ENCODE data around the gene VPS39. TPM values are rescaled to one million over a fixed set of nuclear protein-coding genes. Genes with fewer than 3 reads are reported as not detected.
A peak's percentile ranks its signal among the peaks of the same experiment; 100 is the strongest.

Gene VPS39
- total RNA-seq, 1 experiment from 2014 or later, result 55.2 TPM

GRCh38 chr15:42198516-42198915, 9.6 kb downstream of the VPS39 start:
- ChIA-PET CTCF (no interaction called here), POLR2A (interaction anchor here (0.6 kb wide), 3 partner anchors 9 to 646 kb away, joined by 3 to 10 read pairs (median 4); partner anchors contain the start of gene VPS39)
- H3K4me1 ChIP-seq (ENCODE audit: control insufficient read depth, insufficient read depth, low read length), result no peaks in the 10 kb centered on the region
- no peak overlapping the region for H3K27ac ChIP-seq (ENCODE audit: low read length)
- no peaks in the 10 kb centered on the region for H3K27me3 ChIP-seq (ENCODE audit: control insufficient read depth, insufficient read depth, low read length)
- intact Hi-C loops (cut with micrococcal nuclease; ENCODE audit: unreplicated experiment), result no loop called here
- in situ Hi-C loops (cut with HindIII; ENCODE audit: low pct_unique_long_range_greater_than_20kb, low sequenced_read_pairs), result no loop called here
- 0 out of 2 replicates have a peak, but pooled peaks cover 3% of the 10 kb centered on the region for H3K36me3 ChIP-seq (ENCODE audit: control insufficient read depth, insufficient read depth, low read length)
- no peaks in the 10 kb centered on the region for H3K9me3 ChIP-seq (ENCODE audit: control insufficient read depth, insufficient read depth, low read depth, low read length)
- TF ChIP-seq SIN3A (IDR thresholded peaks at IDR 0.05; ENCODE audit: borderline replicate concordance, insufficient read depth, low read depth, low read length) (no peak), POLR2AphosphoS5 (IDR thresholded peaks at IDR 0.05; ENCODE audit: low read depth, low read length) (no peak), CTCF (IDR thresholded peaks at IDR 0.05) (no peak), TCF7L2 (IDR thresholded peaks at IDR 0.05; ENCODE audit: low read depth, low read length) (no peak), REST (IDR thresholded peaks at IDR 0.05; ENCODE audit: insufficient read depth in 1 of 2, low read depth in 2 of 2, low read length in 1 of 2) (no peak)
- no peak for ATAC-seq
- BruUV-seq (replicated peaks), result no TSS peak
- DNase-seq (ENCODE audit: low read depth, low spot score), result no peak
- no peak overlapping the region for H3K4me3 ChIP-seq (ENCODE audit: low read depth in 2 of 2, low read length in 2 of 2)

GRCh38 chr15:42194513-42194912, 13.6 kb downstream of the VPS39 start:
- Histone ChIP-seq H3K4me1 (ENCODE audit: control insufficient read depth, insufficient read depth, low read length) (no peaks in the 10 kb centered on the region), H3K27me3 (ENCODE audit: control insufficient read depth, insufficient read depth, low read length) (no peaks in the 10 kb centered on the region), H3K27ac (ENCODE audit: low read length) (no peak overlapping the region), H3K4me3 (ENCODE audit: low read depth in 2 of 2, low read length in 2 of 2) (no peak overlapping the region), H3K9me3 (ENCODE audit: control insufficient read depth, insufficient read depth, low read depth, low read length) (no peaks in the 10 kb centered on the region), H3K36me3 (ENCODE audit: control insufficient read depth, insufficient read depth, low read length) (peaks cover 3% of the 10 kb centered on the region; the same call in 1 of the 2 replicates)
- DNase-seq (ENCODE audit: low read depth, low spot score) (peak; percentile 56), ATAC-seq (peak; percentile 77; the same call in 1 of the 2 replicates)
- CTCF ChIA-PET, result no interaction called here
- in situ Hi-C loops (cut with HindIII; ENCODE audit: low pct_unique_long_range_greater_than_20kb, low sequenced_read_pairs) (no loop called here), intact Hi-C loops (cut with micrococcal nuclease; ENCODE audit: unreplicated experiment) (no loop called here)
- POLR2A ChIA-PET, result no interaction called here
- BruUV-seq (replicated peaks), result no TSS peak
- TF ChIP-seq POLR2AphosphoS5 (IDR thresholded peaks at IDR 0.05; ENCODE audit: low read depth, low read length), result no peak
- TF ChIP-seq TCF7L2 (IDR thresholded peaks at IDR 0.05; ENCODE audit: low read depth, low read length), result no peak
- no peak for TF ChIP-seq SIN3A (IDR thresholded peaks at IDR 0.05; ENCODE audit: borderline replicate concordance, insufficient read depth, low read depth, low read length)
- no peak for TF ChIP-seq REST (IDR thresholded peaks at IDR 0.05; ENCODE audit: insufficient read depth in 1 of 2, low read depth in 2 of 2, low read length in 1 of 2)
- TF ChIP-seq CTCF (IDR thresholded peaks at IDR 0.05), result no peak

Measured in Panc1 (cell line).